ENCODE data around the gene CYP19A1.

GRCh38 chr15:51299187-51300015, 39.0 kb downstream of the CYP19A1 start:
- no peak for TF ChIP-seq POLR2AphosphoS5 (IDR thresholded peaks at IDR 0.05; ENCODE audit: low read depth, low read length)
- TF ChIP-seq TAF1 (IDR thresholded peaks at IDR 0.05; ENCODE audit: borderline replicate concordance, insufficient read depth, low read length) = no peak
- no peak for TF ChIP-seq SIN3A (IDR thresholded peaks at IDR 0.05; ENCODE audit: borderline replicate concordance, insufficient read depth, low read length)

Measured in PFSK-1 (cell line).